HCEC 1CT (cell line): Measurements from ENCODE around the gene LONRF2.

ENCODE experiments used
- DNase-seq: peaks from one replicate; pipeline ENCODE4 v3.0.0-alpha.2; 2017

The LONRF2 gene

GRCh38 chr2:100230754-100231153 lies 91.5 kb downstream of the LONRF2 start:
- no peak for DNase-seq

GRCh38 chr2:100228967-100229366 lies 93.3 kb downstream of the LONRF2 start:
- no peak for DNase-seq

- DNase-seq: no peak
These were observed 93.9 kb downstream of the LONRF2 start for GRCh38 chr2:100228415-100228814.

- no peak for DNase-seq
These were observed 97.2 kb downstream of the LONRF2 start for GRCh38 chr2:100224988-100225710.

- no peak for DNase-seq
These were observed 98.8 kb downstream of the LONRF2 start for GRCh38 chr2:100223502-100223901.
